T-helper 17 cell (primary cell): ENCODE data around the gene PDPK1. TPM values are rescaled to one million over a fixed set of nuclear protein-coding genes. Genes with fewer than 3 reads are reported as not detected.
"Not testable (repeated sequence)": the region's sequence is repeated elsewhere in the genome, so short reads cannot be mapped to it uniquely, and the experiment has no call there.

ENCODE experiments used
- ATAC-seq: fragments of 150-1000 bp; cut with Tn5 transposase; 2 replicates; pipeline ENCODE4 v1.10.0; 2021; ENCODE audit warnings: mild to moderate bottlenecking, moderate library complexity
- DNase-seq, 3 donors: peaks; one replicate each; pipeline versions ENCODE4 v3.0.0 to v3.0.0-alpha.2; 2020 to 2021
- H3K9me3 ChIP-seq: one replicate; pipeline ENCODE4 v1.7.0; 2013; ENCODE audit warnings: low read length, mild to moderate bottlenecking; ENCODE audit not compliant: control insufficient read depth, poor library complexity, severe bottlenecking
- H3K27ac Mint-ChIP-seq: one replicate; pipeline ENCODE4 v1.8.0; 2022; ENCODE audit warnings: mild to moderate bottlenecking, moderate library complexity, mixed read lengths
- H3K27me3 Mint-ChIP-seq: one replicate; pipeline ENCODE4 v1.8.0; 2022; ENCODE audit warnings: mixed read lengths
- H3K36me3 Mint-ChIP-seq: one replicate; pipeline ENCODE4 v1.8.0; 2022; ENCODE audit warnings: low read depth, mixed read lengths
- H3K4me1 Mint-ChIP-seq: one replicate; pipeline ENCODE4 v1.8.0; 2022; ENCODE audit warnings: mild to moderate bottlenecking, mixed read lengths
- H3K4me3 Mint-ChIP-seq: one replicate; pipeline ENCODE4 v1.8.0; 2022; ENCODE audit warnings: mild to moderate bottlenecking, moderate library complexity, mixed read lengths
- total RNA-seq, 4 donors: library from RNA in 2 of 4; stranded (reverse) in 2 of 4; gene quantifications; one replicate each; pipeline ENCODE4 v1.2.3 and lab custom pipeline; 2022 to 2026

PDPK1 gene
- total RNA-seq, 2 donors from 2014 or later: 65.5 to 69.7 TPM

- not testable (repeated sequence) for H3K27ac Mint-ChIP-seq, H3K9me3 ChIP-seq, H3K4me1 Mint-ChIP-seq, H3K36me3 Mint-ChIP-seq, ATAC-seq, H3K4me3 Mint-ChIP-seq, DNase-seq, H3K27me3 Mint-ChIP-seq
Measured at GRCh38 chr16:2618964-2619363, 81.1 kb downstream of the PDPK1 start.

DNA sequence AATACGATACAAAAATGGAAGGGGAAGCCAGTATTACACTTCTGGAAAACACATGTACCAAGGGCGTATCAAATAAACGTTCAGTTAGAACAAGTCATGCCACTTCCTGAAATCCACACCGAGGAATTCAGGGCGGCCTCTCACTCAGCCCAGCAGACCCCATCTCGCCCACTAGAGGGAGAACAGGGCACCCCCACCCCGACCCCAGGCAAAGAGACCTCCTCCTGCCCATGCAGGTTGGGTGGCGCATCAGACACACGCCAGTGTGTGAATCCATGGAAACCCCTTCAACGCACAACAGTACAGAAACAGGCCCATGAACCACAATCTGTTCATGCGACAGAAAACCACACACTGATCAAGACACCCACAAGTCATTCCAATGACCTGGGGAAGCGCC is 81.8 kb downstream of the PDPK1 start:
- not testable (repeated sequence) for DNase-seq, H3K27ac Mint-ChIP-seq, H3K9me3 ChIP-seq, H3K36me3 Mint-ChIP-seq, ATAC-seq, H3K4me3 Mint-ChIP-seq, H3K4me1 Mint-ChIP-seq, H3K27me3 Mint-ChIP-seq

GRCh38 chr16:2620870-2621269 is 83.0 kb downstream of the PDPK1 start:
- not testable (repeated sequence) for H3K36me3 Mint-ChIP-seq, ATAC-seq, H3K27ac Mint-ChIP-seq, H3K9me3 ChIP-seq, H3K4me1 Mint-ChIP-seq, DNase-seq, H3K27me3 Mint-ChIP-seq, H3K4me3 Mint-ChIP-seq

GRCh38 chr16:2621395-2621794 is 83.6 kb downstream of the PDPK1 start:
- not testable (repeated sequence) for H3K4me1 Mint-ChIP-seq, ATAC-seq, H3K36me3 Mint-ChIP-seq, H3K27me3 Mint-ChIP-seq, DNase-seq, H3K4me3 Mint-ChIP-seq, H3K27ac Mint-ChIP-seq, H3K9me3 ChIP-seq

DNA sequence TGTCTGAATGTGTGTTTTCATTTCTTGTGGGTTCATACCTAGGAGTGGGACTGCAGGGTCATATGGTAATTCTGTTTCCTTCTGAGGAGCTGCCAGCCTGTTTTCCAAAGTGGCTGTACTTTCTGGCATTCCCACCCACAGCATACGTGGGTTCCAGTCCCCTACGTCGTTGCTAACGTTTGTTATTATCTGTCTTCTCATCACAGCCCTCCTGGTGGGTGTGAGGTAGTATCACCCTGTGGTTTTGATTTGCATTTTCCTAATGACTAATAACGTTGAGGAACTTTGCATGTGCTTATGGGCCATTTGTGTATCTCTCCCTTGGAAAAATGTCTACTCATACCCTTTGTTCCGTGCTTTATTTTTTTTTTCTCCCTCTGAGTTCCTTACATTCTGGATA is 89.3 kb downstream of the PDPK1 start:
- not testable (repeated sequence) for DNase-seq, H3K27me3 Mint-ChIP-seq, H3K27ac Mint-ChIP-seq, H3K4me3 Mint-ChIP-seq, H3K36me3 Mint-ChIP-seq, H3K4me1 Mint-ChIP-seq, H3K9me3 ChIP-seq
- ATAC-seq: peak; percentile 35

DNA sequence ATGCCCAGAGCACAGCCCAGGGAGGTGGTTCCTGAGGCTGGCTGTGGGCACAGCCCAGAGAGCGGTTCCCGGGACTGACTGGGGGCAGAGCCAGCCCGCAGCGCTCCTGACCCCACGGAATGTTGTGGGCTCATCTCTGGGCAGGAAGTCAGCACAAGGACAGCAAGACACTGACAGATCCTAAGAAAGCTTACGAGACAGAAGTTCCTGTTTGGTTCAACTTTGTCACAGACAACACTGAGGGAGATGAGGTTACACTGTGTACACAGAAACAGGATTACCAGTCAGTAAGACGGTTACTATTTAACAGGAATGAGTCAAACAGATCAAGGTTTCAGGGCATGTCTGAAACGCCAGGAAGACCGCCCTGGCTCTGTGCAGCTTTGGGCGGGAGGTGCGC is 93.4 kb downstream of the PDPK1 start:
- not testable (repeated sequence) for DNase-seq, ATAC-seq, H3K27ac Mint-ChIP-seq, H3K36me3 Mint-ChIP-seq, H3K9me3 ChIP-seq, H3K27me3 Mint-ChIP-seq, H3K4me3 Mint-ChIP-seq, H3K4me1 Mint-ChIP-seq

- not testable (repeated sequence) for H3K4me1 Mint-ChIP-seq, DNase-seq, H3K9me3 ChIP-seq, H3K27ac Mint-ChIP-seq, ATAC-seq, H3K27me3 Mint-ChIP-seq, H3K36me3 Mint-ChIP-seq, H3K4me3 Mint-ChIP-seq
Measured at GRCh38 chr16:2632291-2632690, 94.5 kb downstream of the PDPK1 start.

DNA sequence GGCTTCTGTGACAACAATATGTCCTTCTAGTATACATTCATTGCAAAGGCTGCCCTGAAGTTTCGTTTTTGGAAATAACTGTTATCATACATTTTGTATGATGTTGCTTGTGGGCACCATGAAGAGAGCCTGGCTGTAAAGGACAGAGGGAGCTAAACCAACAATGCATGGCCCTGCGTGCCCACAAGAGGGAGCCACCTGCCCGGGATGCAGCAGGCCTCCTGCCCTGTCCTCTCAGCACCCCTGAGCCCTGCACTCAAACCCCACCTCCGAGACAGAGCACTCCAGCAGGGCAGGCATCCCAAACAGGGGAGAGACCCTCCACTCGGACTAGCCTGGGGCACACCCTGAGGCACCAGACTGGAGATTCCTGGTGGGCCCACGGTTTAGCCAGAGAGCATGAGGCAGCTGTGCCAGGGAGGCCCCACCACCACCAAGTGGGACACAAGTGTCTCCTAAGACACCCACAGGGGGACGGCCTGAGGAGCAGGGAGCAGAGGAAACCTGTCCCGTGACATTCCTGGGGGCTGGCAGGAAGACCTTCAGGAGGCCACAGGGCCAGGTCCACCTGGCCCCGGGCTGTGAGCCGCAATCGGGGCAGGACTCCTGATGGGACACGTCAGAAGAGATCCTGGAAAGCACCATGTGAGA is 101.4 kb downstream of the PDPK1 start:
- ATAC-seq: peak; percentile 95
- H3K9me3 ChIP-seq, H3K27ac Mint-ChIP-seq, H3K4me3 Mint-ChIP-seq, H3K4me1 Mint-ChIP-seq, H3K36me3 Mint-ChIP-seq, H3K27me3 Mint-ChIP-seq: not testable (repeated sequence)
- DNase-seq: peak in 1 of 3 donors; percentile 44

DNA sequence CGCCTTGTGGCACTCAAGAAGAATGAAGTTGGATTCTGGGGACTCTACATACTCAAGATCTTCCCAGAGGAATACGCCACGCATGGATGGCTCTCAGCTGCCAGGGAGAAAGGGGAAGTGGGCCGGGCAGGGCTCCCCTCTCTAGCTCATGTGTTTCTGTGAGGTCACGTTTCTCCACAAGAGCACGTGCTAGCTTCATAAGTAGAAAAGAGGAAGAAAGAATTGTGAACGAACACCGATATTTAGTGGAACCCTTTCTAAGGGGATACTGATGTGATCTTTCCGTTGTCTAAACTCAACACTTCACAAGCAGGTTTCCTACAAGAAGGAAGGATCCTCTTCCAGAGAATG is 101.9 kb downstream of the PDPK1 start:
- ATAC-seq: peak; percentile 61
- not testable (repeated sequence) for H3K27ac Mint-ChIP-seq, H3K36me3 Mint-ChIP-seq, H3K4me1 Mint-ChIP-seq, DNase-seq, H3K9me3 ChIP-seq, H3K27me3 Mint-ChIP-seq, H3K4me3 Mint-ChIP-seq

DNA sequence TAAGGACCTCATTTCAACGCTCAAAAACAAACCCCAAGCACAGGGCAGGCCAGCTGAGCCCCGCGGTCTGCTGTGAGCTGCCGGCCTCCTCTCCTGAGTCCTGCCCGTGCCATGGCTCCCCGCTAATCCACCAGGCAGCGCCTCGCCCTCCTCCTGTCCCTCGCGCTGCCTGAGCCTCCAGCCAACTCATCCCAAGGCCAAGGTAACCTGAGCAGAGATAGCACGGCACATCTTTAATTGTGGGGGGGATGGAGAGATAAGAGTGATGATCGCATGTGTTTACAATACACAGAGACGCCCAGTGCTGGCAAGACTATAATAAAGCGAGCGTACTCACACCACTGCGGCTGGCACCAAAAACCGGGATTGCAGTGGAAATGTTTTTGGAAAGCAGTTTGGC is 104.7 kb downstream of the PDPK1 start:
- H3K36me3 Mint-ChIP-seq, H3K27ac Mint-ChIP-seq, DNase-seq: not testable (repeated sequence)

DNA sequence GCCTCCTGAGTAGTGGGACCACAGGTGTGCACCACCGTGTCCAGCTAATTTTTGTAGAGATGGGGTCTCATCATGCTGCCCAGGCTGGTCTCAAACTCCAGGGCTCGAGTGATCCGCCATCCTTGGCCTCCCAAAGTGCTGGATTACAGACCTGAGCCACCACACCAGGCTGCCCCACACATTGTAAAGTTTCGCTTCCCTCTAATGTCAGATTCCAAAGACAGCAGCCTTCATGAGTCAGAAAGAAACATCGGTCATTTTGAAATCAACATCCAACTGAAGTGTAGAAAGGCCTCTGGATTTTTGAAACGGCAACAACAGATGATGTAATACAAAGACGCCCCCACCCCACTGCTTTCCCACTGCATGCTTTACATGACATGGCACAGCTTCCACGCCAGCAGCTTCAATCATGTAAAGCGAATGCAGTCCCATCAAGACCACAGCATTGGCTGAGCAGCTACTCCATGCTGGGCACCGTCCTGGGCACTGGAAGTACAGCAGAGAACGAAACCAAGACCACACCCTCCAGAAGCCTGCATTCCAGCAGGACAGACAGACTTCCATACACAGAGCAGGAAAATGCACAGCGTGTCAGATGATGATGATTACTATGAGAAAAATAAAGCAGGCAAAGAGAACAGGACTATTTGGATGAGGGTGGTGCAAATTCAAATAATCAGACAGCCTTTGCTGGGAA is 107.1 kb downstream of the PDPK1 start:
- not testable (repeated sequence) for H3K36me3 Mint-ChIP-seq, DNase-seq, H3K27ac Mint-ChIP-seq, H3K27me3 Mint-ChIP-seq, H3K4me3 Mint-ChIP-seq, H3K4me1 Mint-ChIP-seq, H3K9me3 ChIP-seq
- ATAC-seq: peak; percentile 36

More for the DNA sequence above, 104.7 kb downstream of the PDPK1 start:
- not testable (repeated sequence) for ATAC-seq, H3K9me3 ChIP-seq, H3K4me3 Mint-ChIP-seq, H3K27me3 Mint-ChIP-seq, H3K4me1 Mint-ChIP-seq

GRCh38 chr16:2651268-2651871 is 113.5 kb downstream of the PDPK1 start:
- H3K4me3 Mint-ChIP-seq, H3K27me3 Mint-ChIP-seq, H3K36me3 Mint-ChIP-seq, ATAC-seq, H3K27ac Mint-ChIP-seq, H3K9me3 ChIP-seq, H3K4me1 Mint-ChIP-seq, DNase-seq: not testable (repeated sequence)
